GM12891 (cell line): ENCODE measurements around the gene ZNF862.

Experiments used
- POLR2A ChIP-seq: IDR thresholded peaks from 2 replicates; pipeline ENCODE4 v1.6.1; 2011; ENCODE audit warnings: low read depth, low read length, control low read depth
- POLR2AphosphoS5 ChIP-seq: IDR thresholded peaks from 2 replicates; pipeline ENCODE4 v1.6.1; 2011; ENCODE audit warnings: low read depth, low read length, control low read depth
- SPI1 ChIP-seq: IDR thresholded peaks from 2 replicates; pipeline ENCODE4 v1.6.1; 2011; ENCODE audit warnings: low read depth, low read length, control low read depth

GRCh38 chr7:149881328-149882247, 43.4 kb downstream of the ZNF862 start:
- TF ChIP-seq POLR2AphosphoS5 (no peak), POLR2A (no peak), SPI1 (no peak)
